Transverse colon (tissue), 4 donors: ENCODE data around the gene CYP21A2. TPM values are rescaled to one million over a fixed set of nuclear protein-coding genes. Genes with fewer than 3 reads are reported as not detected.
"Not testable (repeated sequence)": the region's sequence is repeated elsewhere in the genome, so short reads cannot be mapped to it uniquely, and the experiment has no call there.

Source experiments
- DNase-seq: peaks from one replicate; pipeline ENCODE4 v3.0.0-alpha.2; 2019
- H3K27ac ChIP-seq, 4 donors: fragments of 200-600 bp; sonication (generic); 2 replicates each; pipeline ENCODE4 v1.5.1; 2016 to 2018; ENCODE audit warnings: inconsistent platforms in 4 of 4
- H3K27me3 ChIP-seq: fragments of 200-600 bp; sonication (generic); 2 replicates; pipeline ENCODE4 v1.5.1; 2017; ENCODE audit warnings: inconsistent platforms
- H3K36me3 ChIP-seq, 4 donors: fragments of 200-600 bp; sonication (generic); 2 replicates each; pipeline ENCODE4 v1.5.1; 2017 to 2019; ENCODE audit warnings: inconsistent platforms in 4 of 4
- H3K4me1 ChIP-seq, 4 donors: fragments of 200-600 bp; sonication (generic); 2 replicates each; pipeline ENCODE4 v1.5.1; 2017 to 2020; ENCODE audit warnings: inconsistent platforms in 4 of 4
- H3K4me3 ChIP-seq, 4 donors: fragments of 200-600 bp; sonication (generic); 1 replicate in 1 of 4; 2 replicates in 3 of 4; pipeline versions ENCODE4 v1.5.1 to v1.6.1; 2017 to 2019; ENCODE audit warnings: inconsistent platforms in 4 of 4
- H3K9me3 ChIP-seq, 2 donors: fragments of 200-600 bp; sonication (generic); 2 replicates each; pipeline ENCODE4 v1.5.1; 2017 to 2019; ENCODE audit warnings: inconsistent platforms in 2 of 2
- WGBS, 2 donors: methylation state at CpG; one replicate each; pipeline ENCODE4 v1.1.5; 2018; ENCODE audit warnings: low coverage in 1 of 2; 5-methylcytosine and 5-hydroxymethylcytosine counted together
- in situ Hi-C, 4 donors: fragments of 200-750 bp; cut with MboI; loops; one replicate each; pipeline versions ENCODE4 v1.15.0 to v1.15.1; 2017; ENCODE audit warnings: low sequenced_read_pairs in 3 of 4, low pct_ligation_motif_present in 1 of 4, low pct_unique_long_range_greater_than_20kb in 1 of 4
- intact Hi-C: fragments of 100-400 bp; cut with DNase I; formaldehyde crosslinking; loops from one replicate; pipeline ENCODE4 v1.15.1; 2023; ENCODE audit warnings: low total_unique reads
- total RNA-seq, 4 donors: library from RNA; depleted of rRNA; stranded (reverse); fragments of >200 nt; gene quantifications; one replicate each; pipeline ENCODE4 v1.1.0, GENCODE V29; 2016

Gene CYP21A2
- total RNA-seq, result under 1 TPM in 3 of 4 donors, not detected in 1; 0.27 to 0.64 (median 0.40) TPM

DNA sequence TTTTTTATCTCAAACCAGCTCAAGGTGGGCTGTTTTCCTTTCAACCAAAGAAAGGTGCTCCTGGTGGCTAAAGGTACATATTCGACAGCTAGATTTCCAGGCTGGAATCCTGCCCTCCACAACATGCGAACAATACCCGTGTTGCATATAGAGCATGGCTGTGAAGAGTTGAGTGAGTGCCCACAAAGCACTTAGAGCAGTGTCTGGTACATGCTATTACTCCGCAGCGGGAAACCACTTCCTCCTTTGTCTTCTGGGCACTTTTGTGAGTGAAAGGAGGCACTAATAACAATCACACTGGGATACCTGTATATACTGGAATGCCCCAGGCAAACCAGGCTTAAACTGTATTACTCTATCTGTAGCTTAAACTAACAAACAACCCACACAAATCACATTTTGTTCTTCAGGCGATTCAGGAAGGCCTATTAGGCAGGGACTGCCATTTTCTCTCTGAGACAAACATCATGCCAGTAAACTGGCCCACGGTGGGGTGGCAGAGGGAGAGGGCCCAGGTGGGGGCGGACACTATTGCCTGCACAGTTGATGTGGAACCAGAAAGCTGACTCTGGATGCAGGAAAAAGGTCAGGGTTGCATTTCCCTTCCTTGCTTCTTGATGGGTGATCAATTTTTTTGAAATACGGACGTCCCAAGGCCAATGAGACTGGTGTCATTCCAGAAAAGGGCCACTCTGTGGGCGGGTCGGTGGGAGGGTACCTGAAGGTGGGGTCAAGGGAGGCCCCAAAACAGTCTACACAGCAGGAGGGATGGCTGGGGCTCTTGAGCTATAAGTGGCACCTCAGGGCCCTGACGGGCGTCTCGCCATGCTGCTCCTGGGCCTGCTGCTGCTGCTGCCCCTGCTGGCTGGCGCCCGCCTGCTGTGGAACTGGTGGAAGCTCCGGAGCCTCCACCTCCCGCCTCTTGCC lies at the start of gene CYP21A2:
Gene CYP21A2, plus strand, starts transcription at position 818 of the 927 bp plus-strand sequence. Its CDS starts 8 bp downstream, at position 826.
- H3K27me3 ChIP-seq, H3K27ac ChIP-seq, H3K4me1 ChIP-seq, in situ Hi-C loops, H3K4me3 ChIP-seq, intact Hi-C loops, DNase-seq, H3K9me3 ChIP-seq, H3K36me3 ChIP-seq: not testable (repeated sequence)
- 77% methylated on average over 14 of the region's 19 CpGs; no CpG with 5 or more reads in 1 of the 2 donors for WGBS, 2 donors

DNA sequence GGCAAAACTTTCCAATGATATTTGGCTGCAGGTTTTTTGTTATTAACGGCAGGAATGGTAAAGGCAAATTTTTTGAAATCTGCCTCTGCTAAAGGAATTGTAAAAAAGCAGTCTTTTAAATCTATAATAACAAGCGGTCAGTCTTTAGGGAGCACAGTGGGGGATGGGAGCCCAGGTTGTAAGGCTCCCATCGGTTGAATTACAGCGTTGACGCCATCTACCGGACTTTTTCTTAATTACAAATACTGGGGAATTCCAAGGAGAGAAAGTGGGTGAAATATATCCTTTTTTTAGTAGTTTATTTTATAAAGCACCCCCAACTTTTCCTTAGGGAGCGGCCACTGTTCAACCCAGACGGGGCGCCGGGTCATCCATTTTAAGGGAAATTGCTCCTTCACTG lies 48.9 kb upstream of the CYP21A2 start:
- H3K4me1 ChIP-seq, H3K27me3 ChIP-seq, in situ Hi-C loops, H3K4me3 ChIP-seq, H3K27ac ChIP-seq, H3K9me3 ChIP-seq, H3K36me3 ChIP-seq, DNase-seq, intact Hi-C loops: not testable (repeated sequence)
- no CpG with 5 or more reads among the region's 10 CpGs for WGBS, 2 donors

DNA sequence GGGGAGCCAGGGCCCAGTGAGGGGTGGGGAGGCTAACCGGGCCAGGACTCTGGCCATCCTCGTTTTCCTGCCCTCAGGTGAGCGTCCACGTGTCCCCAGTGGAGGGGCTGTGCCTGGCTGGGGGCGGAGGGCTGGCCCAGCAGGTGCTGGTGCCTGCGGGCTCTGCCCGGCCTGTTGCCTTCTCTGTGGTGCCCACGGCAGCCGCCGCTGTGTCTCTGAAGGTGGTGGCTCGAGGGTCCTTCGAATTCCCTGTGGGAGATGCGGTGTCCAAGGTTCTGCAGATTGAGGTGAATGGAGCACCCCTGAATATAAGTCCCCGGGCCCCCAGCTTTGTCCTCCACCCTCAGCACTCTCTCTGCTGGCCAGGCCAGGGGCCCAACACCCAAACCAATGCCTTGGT lies 43.8 kb upstream of the CYP21A2 start:
- H3K27me3 ChIP-seq, DNase-seq, H3K36me3 ChIP-seq, H3K9me3 ChIP-seq, H3K27ac ChIP-seq, H3K4me1 ChIP-seq, intact Hi-C loops, H3K4me3 ChIP-seq, in situ Hi-C loops: not testable (repeated sequence)
- 97% methylated on average over 9 of the region's 14 CpGs; no CpG with 5 or more reads in 1 of the 2 donors for WGBS, 2 donors

DNA sequence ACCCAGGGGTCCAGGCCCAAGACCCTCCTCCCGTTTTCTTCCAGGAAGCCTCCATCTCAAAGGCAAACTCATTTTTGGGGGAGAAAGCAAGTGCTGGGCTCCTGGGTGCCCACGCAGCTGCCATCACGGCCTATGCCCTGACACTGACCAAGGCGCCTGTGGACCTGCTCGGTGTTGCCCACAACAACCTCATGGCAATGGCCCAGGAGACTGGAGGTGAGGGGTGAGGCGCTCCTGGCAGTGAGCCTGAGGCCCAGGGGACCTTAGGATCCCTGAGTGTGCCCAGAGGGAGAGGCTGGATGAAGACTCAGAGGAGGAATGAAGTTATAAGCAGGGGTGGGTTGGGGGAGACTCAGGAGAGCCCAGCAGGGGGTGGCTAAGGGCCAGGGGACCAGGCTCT lies 41.8 kb upstream of the CYP21A2 start:
- H3K4me1 ChIP-seq, H3K27me3 ChIP-seq, H3K9me3 ChIP-seq, H3K36me3 ChIP-seq, intact Hi-C loops, DNase-seq, in situ Hi-C loops, H3K27ac ChIP-seq, H3K4me3 ChIP-seq: not testable (repeated sequence)
- WGBS, 2 donors, result no CpG with 5 or more reads among the region's 6 CpGs

DNA sequence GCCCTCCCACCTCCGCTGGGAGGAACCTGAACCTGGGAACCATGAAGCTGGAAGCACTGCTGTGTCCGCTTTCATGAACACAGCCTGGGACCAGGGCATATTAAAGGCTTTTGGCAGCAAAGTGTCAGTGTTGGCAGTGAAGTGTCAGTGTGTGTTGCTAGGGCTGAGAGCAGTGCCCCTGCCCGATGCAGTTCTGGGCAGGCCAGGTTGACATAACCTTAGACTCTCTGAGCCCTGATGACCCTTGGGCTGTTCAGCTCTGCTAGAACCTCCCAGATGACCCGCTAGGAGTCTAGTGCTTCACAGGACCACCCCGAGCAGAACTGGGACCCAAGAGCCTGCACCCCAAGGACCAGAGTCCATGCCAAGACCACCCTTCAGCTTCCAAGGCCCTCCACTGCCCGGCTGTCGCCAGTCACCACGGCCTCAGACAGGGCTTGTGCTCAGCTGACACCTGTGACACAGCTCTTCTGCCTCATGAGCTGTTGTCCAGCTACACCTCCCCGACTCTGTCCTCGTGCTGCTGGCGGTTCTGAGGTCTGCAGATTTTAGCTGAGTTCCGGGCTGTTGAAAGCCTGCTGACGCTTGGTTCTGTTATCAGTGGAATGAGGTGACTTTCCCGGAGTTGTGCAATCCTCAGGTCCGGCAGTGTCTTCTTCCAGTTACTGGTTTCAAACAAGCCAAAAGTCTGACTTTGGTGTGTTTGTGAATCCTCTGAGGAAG lies 35.5 kb upstream of the CYP21A2 start:
- H3K36me3 ChIP-seq, in situ Hi-C loops, intact Hi-C loops, H3K27me3 ChIP-seq, H3K9me3 ChIP-seq, H3K27ac ChIP-seq, DNase-seq, H3K4me3 ChIP-seq, H3K4me1 ChIP-seq: not testable (repeated sequence)
- WGBS, 2 donors, result no CpG with 5 or more reads among the region's 15 CpGs

DNA sequence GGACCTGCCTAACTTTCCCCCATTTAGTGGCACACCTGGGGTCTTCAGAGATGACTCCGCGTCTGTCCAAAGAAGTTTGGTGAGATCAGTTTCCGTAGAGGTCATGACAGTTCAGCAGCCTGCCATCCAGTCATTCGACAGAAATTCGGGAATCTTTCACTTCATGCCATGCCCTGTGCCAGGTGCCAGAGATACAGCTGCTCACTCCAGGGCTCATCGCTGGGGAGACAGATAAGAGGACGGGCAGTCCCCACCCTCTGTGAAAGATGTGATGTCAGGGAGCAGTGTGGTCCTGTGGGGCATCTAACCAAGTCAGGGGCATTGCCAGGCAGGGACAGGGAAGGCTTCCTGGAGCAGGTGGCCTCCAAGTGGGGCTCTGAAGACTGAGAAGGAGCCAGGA lies 34.9 kb upstream of the CYP21A2 start:
- intact Hi-C loops, H3K27me3 ChIP-seq, DNase-seq, H3K27ac ChIP-seq, H3K9me3 ChIP-seq, H3K4me1 ChIP-seq, H3K36me3 ChIP-seq, H3K4me3 ChIP-seq, in situ Hi-C loops: not testable (repeated sequence)
- no CpG with 5 or more reads among the region's 7 CpGs for WGBS, 2 donors

DNA sequence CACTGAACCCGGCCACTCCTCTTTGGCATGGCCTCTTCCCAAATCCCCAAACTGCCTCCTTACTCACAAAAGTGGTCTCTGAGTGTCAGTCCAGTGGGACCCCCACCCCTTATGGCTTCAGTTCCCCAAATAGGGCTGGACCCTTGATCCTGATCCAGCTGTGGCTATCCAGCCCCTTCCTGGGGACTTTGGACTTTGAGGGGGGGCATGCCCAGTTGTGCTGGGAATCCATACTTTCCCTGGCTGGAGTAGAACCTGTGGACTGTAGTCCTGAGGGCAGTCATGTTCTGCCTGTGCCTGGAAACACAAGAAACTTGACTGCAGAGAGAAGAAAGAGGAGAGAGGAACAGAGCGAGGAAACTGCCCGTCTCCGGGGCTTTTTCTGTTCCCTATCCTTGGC lies 33.8 kb upstream of the CYP21A2 start:
- H3K27me3 ChIP-seq, in situ Hi-C loops, intact Hi-C loops, H3K36me3 ChIP-seq, H3K9me3 ChIP-seq, DNase-seq, H3K4me3 ChIP-seq, H3K4me1 ChIP-seq, H3K27ac ChIP-seq: not testable (repeated sequence)
- WGBS, 2 donors, result 52 to 93% methylated on average over 3 of the region's 4 CpGs

DNA sequence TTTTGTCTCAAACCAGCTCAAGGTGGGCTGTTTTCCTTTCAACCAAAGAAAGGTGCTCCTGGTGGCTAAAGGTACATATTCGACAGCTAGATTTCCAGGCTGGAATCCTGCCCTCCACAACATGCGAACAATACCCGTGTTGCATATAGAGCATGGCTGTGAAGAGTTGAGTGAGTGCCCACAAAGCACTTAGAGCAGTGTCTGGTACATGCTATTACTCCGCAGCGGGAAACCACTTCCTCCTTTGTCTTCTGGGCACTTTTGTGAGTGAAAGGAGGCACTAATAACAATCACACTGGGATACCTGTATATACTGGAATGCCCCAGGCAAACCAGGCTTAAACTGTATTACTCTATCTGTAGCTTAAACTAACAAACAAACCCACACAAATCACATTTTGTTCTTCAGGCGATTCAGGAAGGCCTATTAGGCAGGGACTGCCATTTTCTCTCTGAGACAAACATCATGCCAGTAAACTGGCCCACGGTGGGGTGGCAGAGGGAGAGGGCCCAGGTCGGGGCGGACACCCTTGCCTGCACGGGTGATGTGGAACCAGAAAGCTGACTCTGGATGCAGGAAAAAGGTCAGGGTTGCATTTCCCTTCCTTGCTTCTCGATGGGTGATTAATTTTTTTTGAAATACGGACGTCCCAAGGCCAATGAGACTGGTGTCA lies 33.2 kb upstream of the CYP21A2 start:
- H3K4me3 ChIP-seq, H3K27me3 ChIP-seq, H3K9me3 ChIP-seq, H3K27ac ChIP-seq, DNase-seq, in situ Hi-C loops, intact Hi-C loops, H3K36me3 ChIP-seq, H3K4me1 ChIP-seq: not testable (repeated sequence)
- WGBS, 2 donors, result 72% methylated on average over 7 of the region's 13 CpGs; no CpG with 5 or more reads in 1 of the 2 donors

DNA sequence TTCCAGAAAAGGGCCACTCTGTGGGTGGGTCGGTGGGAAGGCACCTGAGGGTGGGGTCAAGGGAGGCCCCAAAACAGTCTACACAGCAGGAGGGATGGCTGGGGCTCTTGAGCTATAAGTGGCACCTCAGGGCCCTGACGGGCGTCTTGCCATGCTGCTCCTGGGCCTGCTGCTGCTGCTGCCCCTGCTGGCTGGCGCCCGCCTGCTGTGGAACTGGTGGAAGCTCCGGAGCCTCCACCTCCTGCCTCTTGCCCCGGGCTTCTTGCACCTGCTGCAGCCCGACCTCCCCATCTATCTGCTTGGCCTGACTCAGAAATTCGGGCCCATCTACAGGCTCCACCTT lies 32.7 kb upstream of the CYP21A2 start:
- H3K4me1 ChIP-seq, H3K36me3 ChIP-seq, DNase-seq, H3K4me3 ChIP-seq, H3K27ac ChIP-seq, H3K9me3 ChIP-seq, intact Hi-C loops, H3K27me3 ChIP-seq, in situ Hi-C loops: not testable (repeated sequence)
- no CpG with 5 or more reads among the region's 9 CpGs for WGBS, 2 donors

DNA sequence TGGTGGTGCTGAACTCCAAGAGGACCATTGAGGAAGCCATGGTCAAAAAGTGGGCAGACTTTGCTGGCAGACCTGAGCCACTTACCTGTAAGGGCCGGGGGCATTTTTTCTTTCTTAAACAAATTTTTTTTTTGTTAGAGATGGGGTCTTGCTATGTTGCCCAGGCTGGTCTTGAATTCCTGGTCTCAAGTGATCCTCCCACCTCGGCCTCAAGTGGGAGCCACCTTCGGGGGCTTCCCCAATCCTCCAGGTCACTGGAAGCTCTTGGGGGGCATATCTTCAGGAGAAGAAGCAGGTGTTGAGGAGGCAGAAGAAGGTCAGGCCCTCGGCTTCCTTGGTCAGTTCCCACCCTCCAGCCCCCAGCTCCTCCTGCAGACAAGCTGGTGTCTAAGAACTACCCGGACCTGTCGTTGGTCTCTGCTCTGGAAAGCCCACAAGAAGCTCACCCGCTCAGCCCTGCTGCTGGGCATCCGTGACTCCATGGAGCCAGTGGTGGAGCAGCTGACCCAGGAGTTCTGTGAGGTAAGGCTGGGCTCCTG lies 32.2 kb upstream of the CYP21A2 start:
- H3K4me3 ChIP-seq, H3K4me1 ChIP-seq, H3K27me3 ChIP-seq, H3K9me3 ChIP-seq, H3K36me3 ChIP-seq, in situ Hi-C loops, H3K27ac ChIP-seq, DNase-seq, intact Hi-C loops: not testable (repeated sequence)
- 100% methylated on average over 1 of the region's 8 CpGs for WGBS, 2 donors
